Stimulated activated CD4-positive, alpha-beta T cell treated with anti-CD3 and anti-CD28 coated beads, TNF-alpha, amount 100 ng/mL, for 48 hours (primary cell): ENCODE results near the gene THSD4.

Source experiments
- DNase-seq, 3 donors: peaks; one replicate each; pipeline ENCODE4 v3.0.0-alpha.2; 2020; ENCODE audit warnings: low read depth in 3 of 3

THSD4 gene

GRCh38 chr15:71496336-71496955, 381.2 kb downstream of the THSD4 start:
- DNase-seq, result no peak

- DNase-seq, result no peak
These were observed 386.2 kb downstream of the THSD4 start for GRCh38 chr15:71501344-71502076.

GRCh38 chr15:71502077-71502432, 386.8 kb downstream of the THSD4 start:
- no peak for DNase-seq

- DNase-seq, result no peak
These were observed 390.7 kb downstream of the THSD4 start for GRCh38 chr15:71505962-71506361.

- no peak for DNase-seq
These were observed 391.7 kb downstream of the THSD4 start for GRCh38 chr15:71506946-71507345.

- DNase-seq, result no peak
These were observed 392.9 kb downstream of the THSD4 start for GRCh38 chr15:71508081-71508682.

- DNase-seq, result no peak
These were observed 393.9 kb downstream of the THSD4 start for GRCh38 chr15:71509139-71509538.

- DNase-seq, result no peak
These were observed 395.5 kb downstream of the THSD4 start for GRCh38 chr15:71510763-71511162.

GRCh38 chr15:71511796-71512681, 396.8 kb downstream of the THSD4 start:
- no peak for DNase-seq

- DNase-seq, result no peak
These were observed 397.4 kb downstream of the THSD4 start for GRCh38 chr15:71512682-71513006.

GRCh38 chr15:71515375-71516186, 400.3 kb downstream of the THSD4 start:
- no peak for DNase-seq

- no peak for DNase-seq
These were observed 402.5 kb downstream of the THSD4 start for GRCh38 chr15:71517751-71518150.

GRCh38 chr15:71518661-71519060, 403.4 kb downstream of the THSD4 start:
- DNase-seq, result no peak

GRCh38 chr15:71526060-71526820, 411.0 kb downstream of the THSD4 start:
- no peak for DNase-seq

- DNase-seq, result no peak
These were observed 414.1 kb downstream of the THSD4 start for GRCh38 chr15:71529361-71529760.

- DNase-seq, result no peak
These were observed 414.8 kb downstream of the THSD4 start for GRCh38 chr15:71530116-71530515.

GRCh38 chr15:71532994-71533393, 417.7 kb downstream of the THSD4 start:
- DNase-seq, result no peak

- DNase-seq, result no peak
These were observed 422.9 kb downstream of the THSD4 start for GRCh38 chr15:71538181-71538580.

- no peak for DNase-seq
These were observed 426.5 kb downstream of the THSD4 start for GRCh38 chr15:71541746-71542145.

GRCh38 chr15:71542836-71543235, 427.6 kb downstream of the THSD4 start:
- DNase-seq, result no peak

GRCh38 chr15:71543413-71543812, 428.1 kb downstream of the THSD4 start:
- no peak for DNase-seq
